ENCODE data around the gene SVIL.

DNA sequence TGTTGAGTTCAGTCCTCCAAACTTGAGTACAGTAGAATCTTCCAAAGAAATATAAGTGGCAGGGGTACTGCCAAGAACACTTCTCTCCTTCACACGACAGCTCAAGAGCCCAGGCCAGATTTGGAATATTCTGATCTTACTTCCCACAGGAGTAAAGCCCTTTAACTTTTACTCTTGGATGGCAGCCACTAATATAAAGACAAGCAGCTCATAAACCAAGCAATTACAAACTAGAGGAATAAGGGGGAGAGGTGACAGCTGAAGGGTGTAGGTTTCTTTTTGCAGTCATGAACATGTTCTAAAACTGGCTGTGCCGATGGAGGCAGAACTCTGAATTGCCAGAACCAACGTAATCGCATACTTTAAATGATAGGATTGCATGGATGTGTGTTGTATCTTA lies 74.8 kb downstream of the SVIL start:
- TF ChIP-seq CTCF (IDR thresholded peaks at IDR 0.05) (no peak), EZH2 (IDR thresholded peaks at IDR 0.05; ENCODE audit: borderline replicate concordance, insufficient read depth, low read depth, low read length, poor library complexity, severe bottlenecking) (no peak)
